ENCODE measurements around the gene SH3TC2.

The SH3TC2 gene

DNA sequence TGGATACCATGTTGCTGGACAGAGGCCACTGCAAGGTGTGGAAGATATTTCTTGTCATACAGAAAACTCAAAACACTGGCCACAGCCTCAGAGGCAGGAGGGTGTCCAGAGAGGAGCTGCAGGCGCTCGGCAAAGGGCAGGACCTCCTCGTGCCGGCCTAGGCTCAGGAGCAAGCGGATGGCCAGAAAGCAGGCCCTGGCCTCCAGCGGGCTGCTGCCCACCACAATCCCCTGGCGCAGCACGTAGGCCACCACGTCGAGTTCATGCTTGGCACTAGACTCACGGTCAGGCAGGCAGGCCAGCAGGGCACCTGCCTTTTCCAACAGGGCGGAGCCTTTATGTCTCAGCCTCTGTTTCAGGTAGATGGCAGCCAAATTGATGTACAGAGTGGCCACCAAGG lies 35.2 kb downstream of the SH3TC2 start:
- no peak for DNase-seq

- DNase-seq = no peak
These were observed 37.9 kb downstream of the SH3TC2 start for GRCh38 chr5:149024943-149025342.

- no peak for DNase-seq
These were observed 38.4 kb downstream of the SH3TC2 start for GRCh38 chr5:149024477-149024876.

DNA sequence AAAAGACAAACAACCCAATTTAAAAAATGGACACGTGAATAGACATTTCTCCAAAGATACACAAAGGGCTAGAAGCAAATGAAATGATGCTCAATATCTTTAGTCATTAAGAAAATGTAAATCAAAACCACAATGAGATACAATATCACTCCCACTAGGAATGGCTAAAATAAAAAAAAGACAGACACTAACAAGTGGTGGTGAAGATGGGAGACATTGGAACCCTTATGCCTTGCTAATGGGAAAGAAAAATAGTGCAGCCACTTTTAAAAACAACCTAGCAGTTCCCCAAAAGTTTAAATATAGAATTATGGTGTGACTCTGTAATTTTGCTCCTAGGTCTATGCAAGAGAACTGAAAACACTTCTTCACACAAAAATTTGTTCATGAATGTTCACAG lies 40.7 kb downstream of the SH3TC2 start:
- DNase-seq = no peak

DNA sequence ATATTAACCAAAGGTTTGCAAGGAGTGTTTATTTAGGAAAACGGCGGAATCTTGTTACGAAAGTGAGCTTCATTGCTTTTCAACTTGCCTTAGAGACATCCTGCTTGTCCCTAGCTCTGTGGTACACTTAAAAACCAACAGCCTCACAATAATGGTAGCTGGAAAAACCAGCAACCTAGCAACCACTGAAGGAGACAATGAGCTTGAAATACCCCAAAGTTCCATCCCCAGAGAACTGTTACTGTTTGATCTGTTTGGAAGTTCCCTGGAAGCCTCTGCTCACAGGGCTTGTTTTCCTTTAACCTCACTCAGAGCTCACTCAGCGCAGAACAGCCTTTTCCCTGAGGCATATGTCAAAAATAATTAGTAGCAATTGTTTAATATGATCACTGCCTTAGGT lies 43.2 kb downstream of the SH3TC2 start:
- DNase-seq = no peak

GRCh38 chr5:149018909-149019443 lies 43.9 kb downstream of the SH3TC2 start:
- DNase-seq = peak; percentile 51

DNA sequence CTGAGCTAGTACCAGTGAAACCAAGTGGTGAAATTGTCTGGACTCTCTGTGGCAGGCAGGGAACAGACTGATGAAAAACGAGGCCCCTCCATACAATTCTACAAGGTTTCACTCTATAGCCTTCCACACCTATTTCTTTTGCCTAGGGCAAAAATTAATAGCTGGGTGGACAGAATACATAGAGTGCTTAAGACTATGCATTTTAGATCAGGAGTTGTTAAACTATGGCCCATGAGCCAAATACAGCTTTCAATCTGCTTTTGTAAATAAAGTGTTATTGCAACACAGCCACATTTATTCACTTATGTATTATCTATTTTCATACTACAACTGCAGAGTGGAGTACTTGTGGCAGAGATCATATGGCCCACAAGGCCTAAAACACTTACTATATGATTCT lies 45.2 kb downstream of the SH3TC2 start:
- DNase-seq = no peak

DNA sequence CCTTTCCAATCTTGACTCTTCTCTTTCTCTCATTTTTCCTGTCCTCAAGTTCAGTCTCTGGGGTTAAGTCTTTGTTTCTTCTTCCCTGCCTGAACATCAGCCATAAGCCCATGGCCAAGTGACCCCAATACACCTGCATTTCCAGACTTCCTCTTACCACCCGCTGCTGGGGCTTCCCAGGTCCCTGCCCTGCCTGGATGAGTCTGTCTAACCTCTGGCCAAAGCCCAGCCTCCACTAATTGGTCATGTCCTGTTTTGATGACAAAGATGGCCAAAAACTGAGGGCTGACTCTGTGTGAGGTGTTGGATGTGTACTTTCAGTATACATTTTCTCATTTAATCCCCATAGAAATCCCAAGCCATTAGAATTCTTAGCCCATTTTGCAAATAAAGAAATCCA lies 47.3 kb downstream of the SH3TC2 start:
- no peak for DNase-seq

- no peak for DNase-seq
These were observed 47.7 kb downstream of the SH3TC2 start for GRCh38 chr5:149015126-149015525.

GRCh38 chr5:149014571-149015031 lies 48.3 kb downstream of the SH3TC2 start:
- DNase-seq = no peak

- no peak for DNase-seq
These were observed 49.1 kb downstream of the SH3TC2 start for GRCh38 chr5:149013796-149014195.

DNA sequence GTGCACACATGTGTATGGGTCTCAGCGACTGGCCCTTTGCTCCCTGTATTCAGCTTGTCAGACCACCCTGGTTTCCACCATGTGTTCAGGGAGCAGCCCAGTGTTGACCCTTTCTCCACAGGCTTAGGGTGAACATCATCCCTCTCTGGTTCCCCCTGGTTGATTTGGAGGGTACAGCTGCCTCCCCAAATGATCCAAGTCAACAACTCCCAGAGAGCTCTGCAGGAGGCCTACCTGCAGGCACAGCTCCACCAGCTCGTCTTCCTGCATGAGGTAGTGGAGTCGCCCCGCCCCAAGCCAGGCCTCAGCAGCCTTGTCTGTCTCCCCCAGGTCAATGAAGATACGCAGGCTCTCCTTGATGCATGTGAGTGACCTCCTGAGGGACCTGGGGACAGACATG lies 50.5 kb downstream of the SH3TC2 start:
- DNase-seq = no peak

- DNase-seq = no peak
These were observed 51.1 kb downstream of the SH3TC2 start for GRCh38 chr5:149011728-149012127.

- no peak for DNase-seq
These were observed 51.8 kb downstream of the SH3TC2 start for GRCh38 chr5:149011084-149011483.

GRCh38 chr5:149007174-149007573 lies 55.7 kb downstream of the SH3TC2 start:
- no peak for DNase-seq

DNA sequence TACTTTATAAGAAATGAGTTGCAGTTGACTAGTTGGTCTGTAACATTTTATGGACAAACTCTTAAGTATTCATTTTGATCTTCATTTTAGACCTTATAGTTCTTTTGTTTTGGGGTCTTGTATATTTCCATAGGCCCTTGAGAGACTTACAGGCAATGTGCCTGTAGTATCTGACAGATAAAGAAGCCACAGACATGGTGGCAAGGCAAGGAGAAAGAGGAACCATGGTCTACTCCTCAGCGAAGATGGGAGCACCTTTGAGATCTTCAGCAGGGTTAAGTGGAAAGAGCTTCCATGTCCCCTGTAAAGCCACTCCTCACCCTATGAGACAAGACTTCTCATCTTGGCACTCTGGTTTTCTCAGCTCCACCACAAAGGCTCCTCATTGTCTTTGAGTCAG lies 56.4 kb downstream of the SH3TC2 start:
- no peak for DNase-seq

DNA sequence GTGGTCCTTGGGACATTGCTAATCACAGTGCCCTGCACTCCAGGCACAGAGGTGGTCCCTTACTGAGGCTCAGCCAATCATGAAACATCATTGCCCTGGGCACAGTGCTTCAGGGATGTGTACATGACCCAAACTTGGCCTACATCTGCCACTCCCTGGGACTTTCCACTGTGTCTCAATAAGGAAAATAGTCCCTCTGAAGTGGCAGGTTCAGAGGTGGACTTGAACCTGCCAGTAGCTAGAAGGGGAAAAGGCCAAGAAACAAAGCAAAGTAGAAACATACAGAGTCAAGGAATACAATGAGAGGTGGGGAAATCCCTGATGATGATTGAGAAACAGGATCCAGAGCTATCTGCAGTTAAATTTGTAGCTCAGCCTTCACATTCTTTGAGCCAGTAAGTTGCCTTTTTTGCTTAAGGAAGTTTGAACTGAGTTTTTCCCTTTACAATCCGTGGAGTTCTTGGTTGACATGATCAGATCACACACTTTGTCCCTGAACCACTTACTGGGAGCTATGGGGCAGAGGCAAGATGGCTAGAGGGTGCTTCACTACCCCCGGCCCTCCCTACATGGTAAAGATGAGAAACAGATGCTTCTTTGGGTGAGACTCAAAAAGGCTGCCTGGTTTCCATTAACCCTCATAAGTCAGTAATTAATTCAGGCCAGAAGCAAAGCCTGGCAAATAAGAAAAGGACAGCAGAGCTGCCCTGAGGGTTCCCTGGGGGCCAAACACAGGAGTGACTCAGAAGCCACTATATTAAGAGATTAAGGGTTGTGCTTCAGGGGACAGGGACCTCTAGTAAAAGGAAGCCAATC lies 57.6 kb downstream of the SH3TC2 start:
- no peak for DNase-seq

- no peak for DNase-seq
These were observed 58.3 kb downstream of the SH3TC2 start for GRCh38 chr5:149004559-149004958.

DNA sequence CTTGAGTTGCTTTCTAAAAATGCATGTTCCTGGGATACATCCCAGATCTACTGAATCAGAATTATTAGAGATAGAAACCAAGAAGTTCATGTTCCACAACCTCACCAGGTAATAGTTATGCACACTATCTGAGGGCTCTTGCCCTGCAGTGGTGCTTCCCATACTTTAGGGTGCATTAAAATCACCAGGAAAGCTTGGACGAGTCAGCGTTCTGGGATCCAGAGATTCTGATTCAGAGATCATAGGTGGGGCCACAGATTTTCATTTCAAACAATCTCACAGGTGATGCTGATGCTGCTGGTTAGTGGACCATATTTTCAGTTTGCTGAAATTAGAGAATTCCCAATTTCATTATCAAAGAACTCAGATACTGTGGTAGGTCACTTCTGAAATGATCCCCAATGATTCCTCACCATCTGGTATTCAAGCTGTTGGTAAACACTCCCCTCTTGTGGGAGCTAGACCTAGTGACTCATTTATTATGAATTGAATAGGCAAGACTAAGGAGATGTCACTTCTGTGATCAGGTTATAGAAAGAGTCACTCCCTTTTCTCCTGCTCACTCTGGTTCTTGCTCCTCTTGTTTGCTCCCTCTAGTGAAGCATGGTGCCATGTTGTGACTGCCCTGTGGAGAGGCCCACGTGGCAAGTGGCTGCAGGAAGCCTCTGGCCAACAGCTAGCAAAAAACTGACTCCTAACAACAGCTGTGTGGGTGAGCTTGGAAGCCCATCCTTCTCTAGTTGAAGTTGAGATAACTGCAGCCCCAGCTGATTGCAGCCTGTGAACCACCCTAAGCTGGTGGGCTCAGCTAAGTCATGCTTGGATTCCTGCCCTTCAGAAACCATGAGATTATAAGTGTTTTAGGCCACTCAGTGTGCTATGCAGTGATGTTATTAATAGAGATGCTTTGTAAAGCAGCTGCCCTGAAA lies 59.8 kb downstream of the SH3TC2 start:
- no peak for DNase-seq

- DNase-seq = no peak
These were observed 60.8 kb downstream of the SH3TC2 start for GRCh38 chr5:149002053-149002452.

GRCh38 chr5:149001162-149001561 lies 61.7 kb downstream of the SH3TC2 start:
- no peak for DNase-seq

DNA sequence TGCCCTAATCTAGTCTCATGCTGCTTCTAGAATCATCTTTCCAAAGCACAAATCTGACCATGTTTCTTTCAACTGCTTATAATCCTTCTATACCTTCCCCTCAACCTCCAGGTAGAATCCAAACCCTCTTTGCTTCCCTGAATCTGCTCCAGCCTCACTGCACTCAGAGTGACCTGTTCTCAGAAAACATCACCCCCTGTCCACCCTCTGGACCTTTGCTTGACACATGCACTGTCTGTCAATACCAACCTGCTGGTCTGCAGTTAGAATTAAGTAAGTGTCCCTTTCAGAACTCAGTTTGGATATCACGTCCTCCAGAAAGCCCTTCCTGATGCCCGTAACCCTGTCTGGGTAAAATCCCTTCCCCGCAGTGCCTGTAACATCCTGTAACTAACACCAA lies 63.1 kb downstream of the SH3TC2 start:
- no peak for DNase-seq

DNA sequence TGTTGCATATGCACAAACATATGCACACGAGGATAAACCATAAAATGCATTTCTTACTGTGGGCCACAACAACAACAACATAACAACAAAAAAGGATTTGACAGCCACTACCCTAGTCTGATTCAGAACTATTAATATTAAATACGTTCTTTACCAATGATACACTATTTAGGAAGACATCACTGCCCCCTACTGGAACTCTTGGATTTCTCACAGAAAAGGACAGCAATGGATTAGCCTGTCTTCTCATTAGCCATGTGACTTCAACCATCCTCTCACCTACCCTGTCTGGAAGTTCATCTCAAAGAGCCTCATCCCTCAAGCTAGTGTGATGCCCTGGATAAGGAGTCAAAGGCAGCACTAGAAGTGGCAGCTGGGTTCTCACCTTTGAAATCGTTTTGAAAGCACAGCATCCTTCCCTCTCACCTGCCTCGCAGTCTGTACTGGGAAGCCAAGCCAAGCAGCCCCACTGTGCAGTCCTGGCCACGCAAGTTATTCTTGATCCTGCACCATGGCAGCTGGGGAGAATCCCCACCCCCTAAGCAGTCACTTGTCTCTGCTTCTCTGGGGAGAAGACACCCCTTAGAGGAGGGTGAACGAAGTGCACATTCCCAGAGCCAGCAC lies 64.6 kb downstream of the SH3TC2 start:
- DNase-seq = peak; percentile 36

Measured in NCI-H774 (cell line).